GM20000 (cell line): ENCODE data around the gene STK33.

ENCODE experiments used
- DNase-seq: peaks from one replicate; pipeline ENCODE4 v3.0.0; 2012; ENCODE audit warnings: low spot score
- TF ChIP-seq, protein P1 (sequence below): IDR thresholded peaks from 2 replicates; pipeline ENCODE4 v1.5.1; 2012; ENCODE audit warnings: mild to moderate bottlenecking, control low read depth; ENCODE audit errors: extremely low read depth, missing control alignments

Gene STK33

DNA sequence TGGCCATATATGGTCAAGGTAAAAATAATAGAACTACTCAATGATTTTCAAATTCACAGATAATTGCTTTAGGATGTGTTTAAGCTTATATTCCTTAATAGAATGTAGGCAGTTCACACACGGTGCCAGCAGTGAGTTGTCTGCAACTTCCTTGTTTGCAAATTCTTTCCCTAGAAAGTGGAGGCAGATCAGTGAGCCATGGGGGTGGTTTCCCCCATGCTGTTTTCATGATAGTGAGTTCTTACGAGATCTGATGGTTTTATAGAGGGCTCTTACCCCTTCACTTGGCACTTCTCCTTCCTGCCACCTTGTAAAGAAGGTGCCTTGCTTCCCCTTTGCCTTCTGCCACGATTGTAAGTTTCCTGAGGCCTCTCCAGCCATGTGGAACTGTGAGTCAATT, 218.6 kb downstream of the STK33 start:
- TF ChIP-seq, protein P1, sequence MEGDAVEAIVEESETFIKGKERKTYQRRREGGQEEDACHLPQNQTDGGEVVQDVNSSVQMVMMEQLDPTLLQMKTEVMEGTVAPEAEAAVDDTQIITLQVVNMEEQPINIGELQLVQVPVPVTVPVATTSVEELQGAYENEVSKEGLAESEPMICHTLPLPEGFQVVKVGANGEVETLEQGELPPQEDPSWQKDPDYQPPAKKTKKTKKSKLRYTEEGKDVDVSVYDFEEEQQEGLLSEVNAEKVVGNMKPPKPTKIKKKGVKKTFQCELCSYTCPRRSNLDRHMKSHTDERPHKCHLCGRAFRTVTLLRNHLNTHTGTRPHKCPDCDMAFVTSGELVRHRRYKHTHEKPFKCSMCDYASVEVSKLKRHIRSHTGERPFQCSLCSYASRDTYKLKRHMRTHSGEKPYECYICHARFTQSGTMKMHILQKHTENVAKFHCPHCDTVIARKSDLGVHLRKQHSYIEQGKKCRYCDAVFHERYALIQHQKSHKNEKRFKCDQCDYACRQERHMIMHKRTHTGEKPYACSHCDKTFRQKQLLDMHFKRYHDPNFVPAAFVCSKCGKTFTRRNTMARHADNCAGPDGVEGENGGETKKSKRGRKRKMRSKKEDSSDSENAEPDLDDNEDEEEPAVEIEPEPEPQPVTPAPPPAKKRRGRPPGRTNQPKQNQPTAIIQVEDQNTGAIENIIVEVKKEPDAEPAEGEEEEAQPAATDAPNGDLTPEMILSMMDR: no peak
- no peak for DNase-seq

- DNase-seq: no peak
- TF ChIP-seq, protein P1: no peak
Observed at GRCh38 chr11:8374716-8375115, 219.3 kb downstream of the STK33 start.

DNA sequence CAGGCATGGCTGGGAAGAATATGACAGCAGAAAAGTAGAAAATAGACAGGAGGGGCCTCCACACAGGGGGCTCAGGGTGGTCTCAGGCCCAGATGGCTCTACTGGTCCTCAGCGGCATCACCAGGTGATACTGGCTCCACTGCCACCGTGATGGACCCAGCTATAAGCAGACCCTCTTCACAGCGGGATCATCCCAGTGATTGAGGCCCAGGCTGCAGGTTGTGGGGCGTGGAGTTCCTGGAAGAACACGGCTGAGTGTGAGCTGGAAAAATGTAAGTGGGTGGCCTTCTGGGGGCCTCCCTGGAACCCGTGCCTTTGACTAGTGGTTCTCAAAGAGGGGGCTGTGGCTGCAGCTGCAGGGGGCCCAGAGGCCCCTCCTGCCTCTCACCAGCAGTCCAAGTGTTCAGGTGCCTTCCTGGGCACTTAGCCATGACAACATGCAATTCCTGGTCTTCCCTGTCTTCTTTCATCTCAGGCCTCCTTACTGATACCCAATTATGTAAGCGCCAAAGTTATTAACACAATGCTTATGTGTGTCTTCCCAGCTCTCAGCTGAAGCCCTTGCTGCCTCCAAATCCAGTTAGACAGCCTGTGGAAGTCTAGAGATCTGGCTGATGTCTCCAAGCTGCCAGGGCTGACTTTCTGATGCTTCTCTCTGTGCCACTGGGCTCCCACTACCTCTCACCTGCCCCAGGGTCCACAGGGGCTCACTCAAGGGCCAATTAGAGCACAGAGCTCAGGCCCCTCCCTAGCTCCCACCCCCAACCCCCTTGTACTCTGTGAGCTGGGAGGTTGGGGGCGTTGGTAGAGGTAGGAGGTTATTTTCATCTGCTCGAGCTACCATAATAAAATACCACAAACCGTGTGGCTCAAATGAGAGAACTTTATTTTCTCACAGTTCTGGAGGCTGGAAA, 220.3 kb downstream of the STK33 start:
- TF ChIP-seq, protein P1: no peak
- DNase-seq: no peak

GRCh38 chr11:8372641-8373381, 221.2 kb downstream of the STK33 start:
- TF ChIP-seq, protein P1: no peak
- DNase-seq: no peak

- DNase-seq: no peak
- TF ChIP-seq, protein P1: no peak
Observed at GRCh38 chr11:8371516-8371884, 222.5 kb downstream of the STK33 start.

DNA sequence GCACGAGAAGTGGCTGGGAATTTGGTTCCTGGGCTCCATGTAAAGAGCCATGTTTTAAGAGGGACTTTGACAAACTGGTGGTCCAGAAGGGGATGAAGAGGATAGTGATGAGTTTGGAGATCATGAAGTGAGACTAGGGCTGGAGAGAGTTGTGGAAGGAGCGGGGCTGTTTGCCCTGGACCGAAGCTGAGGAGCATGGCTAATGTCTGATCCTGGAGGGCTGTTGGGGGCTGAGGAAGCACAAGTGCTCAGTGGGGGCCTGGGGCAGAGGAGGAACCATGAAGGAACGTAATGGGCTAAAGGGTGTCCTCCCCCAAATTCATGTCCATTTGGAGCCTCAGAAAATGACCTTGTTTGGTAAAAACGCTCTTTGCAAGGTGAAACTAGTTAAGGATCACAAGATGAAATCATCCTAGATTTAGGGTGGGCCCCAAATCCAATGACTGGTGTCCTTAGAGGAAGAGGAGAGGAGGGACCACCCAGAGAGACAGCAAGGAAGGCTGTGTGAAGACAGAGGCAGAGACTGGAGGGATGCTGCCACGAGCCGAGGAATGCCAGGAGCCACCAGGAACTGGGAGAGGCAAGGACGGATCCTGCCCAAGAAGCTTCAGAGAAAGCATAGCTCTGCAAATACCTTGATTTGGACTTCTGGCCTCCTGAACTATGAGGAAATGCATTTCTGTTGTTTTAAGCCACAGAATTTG, 223.1 kb downstream of the STK33 start:
- TF ChIP-seq, protein P1: no peak
- DNase-seq: no peak

DNA sequence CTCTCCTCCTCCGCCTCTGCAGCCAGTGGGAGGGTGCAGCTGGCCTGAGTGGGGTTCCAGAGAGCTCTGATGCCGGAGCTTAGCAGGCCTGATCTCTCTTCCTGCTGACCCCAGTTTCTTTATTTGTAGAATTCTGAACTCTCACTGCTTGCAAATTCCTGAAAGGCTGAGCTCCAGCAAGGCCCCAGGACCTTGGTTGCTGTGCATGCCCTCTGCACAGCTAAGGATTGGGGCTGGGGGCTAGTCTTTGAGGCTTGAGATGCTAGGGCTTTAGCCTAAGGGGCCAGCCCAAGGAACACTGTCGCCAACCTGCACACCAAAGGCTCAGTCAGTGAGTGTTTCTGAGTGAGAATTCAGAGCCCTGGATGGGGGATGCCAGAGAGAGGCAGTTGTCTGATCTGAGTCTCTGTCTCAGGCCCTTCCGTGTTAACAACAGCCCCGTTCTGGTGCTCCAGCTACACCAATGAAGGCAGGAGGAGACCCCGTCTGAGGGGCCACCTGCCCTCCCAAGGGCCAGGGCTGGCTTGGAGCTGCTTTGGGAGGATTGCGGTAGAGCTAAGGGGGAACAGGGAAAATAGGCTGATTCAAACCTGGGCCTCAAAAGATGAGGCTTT, 224.3 kb downstream of the STK33 start:
- TF ChIP-seq, protein P1: no peak
- DNase-seq: no peak
